Karpas-422 (cell line): ENCODE measurements around the gene PSMB3. TPM values are rescaled to one million over a fixed set of nuclear protein-coding genes. Genes with fewer than 3 reads are reported as not detected.
"Not testable (repeated sequence)": the region's sequence is repeated elsewhere in the genome, so short reads cannot be mapped to it uniquely, and the experiment has no call there.

Source experiments
- DNase-seq: peaks from one replicate; pipeline ENCODE4 v3.0.0-alpha.2; 2015
- H2AFZ ChIP-seq: fragments of 200-600 bp; sonication (generic); 2 replicates; pipeline ENCODE4 v1.6.1; 2014; ENCODE audit warnings: antibody characterized with exemption, low read length, mixed read lengths
- H3K27ac ChIP-seq: fragments of 200-600 bp; sonication (generic); 2 replicates; pipeline ENCODE4 v1.5.1; 2014; ENCODE audit warnings: mild to moderate bottlenecking, low read length, moderate library complexity
- H3K27me3 ChIP-seq: fragments of 200-600 bp; sonication (generic); 2 replicates; pipeline ENCODE4 v1.6.1; 2014; ENCODE audit warnings: low read length, mixed read lengths
- H3K36me3 ChIP-seq: fragments of 200-600 bp; sonication (generic); 2 replicates; pipeline ENCODE4 v1.6.1; 2014; ENCODE audit warnings: low read length, mixed read lengths; ENCODE audit not compliant: insufficient read depth
- H3K4me1 ChIP-seq: fragments of 200-600 bp; sonication (generic); 2 replicates; pipeline ENCODE4 v1.6.1; 2014; ENCODE audit warnings: mild to moderate bottlenecking, low read length, mixed read lengths
- H3K4me2 ChIP-seq: fragments of 200-600 bp; sonication (generic); 2 replicates; pipeline ENCODE4 v1.6.1; 2014; ENCODE audit warnings: low read length, low read depth, mild to moderate bottlenecking; ENCODE audit not compliant: poor library complexity, severe bottlenecking
- H3K4me3 ChIP-seq: fragments of 200-600 bp; sonication (generic); 2 replicates; pipeline ENCODE4 v1.5.1; 2014; ENCODE audit warnings: mild to moderate bottlenecking, antibody characterized with exemption, low read length, mixed read lengths
- H3K79me2 ChIP-seq: fragments of 200-600 bp; sonication (generic); 2 replicates; pipeline ENCODE4 v1.6.1; 2014; ENCODE audit warnings: mild to moderate bottlenecking, low read length, mixed read lengths
- H3K9ac ChIP-seq: fragments of 200-600 bp; sonication (generic); 2 replicates; pipeline ENCODE4 v1.6.0; 2014; ENCODE audit warnings: low read length
- H3K9me2 ChIP-seq: fragments of 200-600 bp; sonication (generic), shearing (Covaris generic); replicated peaks from 2 replicates; pipeline ENCODE4 v1.6.0; 2014; ENCODE audit warnings: mild to moderate bottlenecking, low read length, moderate library complexity; ENCODE audit not compliant: insufficient read depth
- H3K9me3 ChIP-seq: fragments of 300-700, 200-600 bp; sonication (generic); 2 replicates; pipeline ENCODE4 v1.6.1; 2014; ENCODE audit warnings: low read length, mixed read lengths
- H4K20me1 ChIP-seq: fragments of 200-600 bp; sonication (generic); 2 replicates; pipeline ENCODE4 v1.6.1; 2014; ENCODE audit warnings: mild to moderate bottlenecking, antibody characterized with exemption, low read length, low read depth; ENCODE audit not compliant: insufficient read depth
- total RNA-seq: library from RNA; depleted of rRNA; stranded (reverse); fragments of >200 nt; shearing (Covaris generic); gene quantifications from 2 replicates; pipeline ENCODE4 v1.2.3, GENCODE V29; 2014; ENCODE audit warnings: low replicate concordance

PSMB3 gene
- total RNA-seq, 1 experiment from 2014 or later, result 277 TPM

DNA sequence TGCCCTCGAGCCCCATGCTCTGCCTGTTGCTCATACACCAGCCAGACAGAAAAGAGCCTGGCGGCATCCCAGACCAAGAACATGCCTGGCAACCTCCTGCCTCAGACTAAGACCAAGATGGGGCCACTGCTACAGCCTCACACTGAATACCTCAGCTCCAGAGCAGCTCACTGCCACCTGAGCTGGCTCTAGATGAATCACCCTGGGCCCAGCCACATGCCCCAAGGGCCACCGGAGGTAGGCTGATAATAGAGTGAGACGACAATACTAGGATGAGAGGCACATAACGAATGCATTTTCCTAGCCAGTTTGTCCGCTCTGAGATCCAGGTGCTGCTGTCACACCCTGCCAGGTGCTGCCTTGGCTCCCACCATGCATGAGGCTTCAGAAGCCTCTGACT lies 33.8 kb downstream of the PSMB3 start:
- no peak overlapping the region for H3K4me2 ChIP-seq
- DNase-seq, result no peak
- no peaks in the 10 kb centered on the region for H4K20me1 ChIP-seq
- peaks cover 24% of the 10 kb centered on the region for H3K79me2 ChIP-seq
- H3K36me3 ChIP-seq, result peaks cover 11% of the 10 kb centered on the region; the same call in 1 of the 2 replicates
- H3K9me2 ChIP-seq, result no peaks in the 10 kb centered on the region
- H3K27me3 ChIP-seq, result no peaks in the 10 kb centered on the region
- no peak overlapping the region for H3K4me3 ChIP-seq
- H3K9ac ChIP-seq, result no peak overlapping the region
- no peak overlapping the region for H2AFZ ChIP-seq
- H3K27ac ChIP-seq, result no peak overlapping the region
- no peaks in the 10 kb centered on the region for H3K4me1 ChIP-seq
- no peaks in the 10 kb centered on the region for H3K9me3 ChIP-seq

DNA sequence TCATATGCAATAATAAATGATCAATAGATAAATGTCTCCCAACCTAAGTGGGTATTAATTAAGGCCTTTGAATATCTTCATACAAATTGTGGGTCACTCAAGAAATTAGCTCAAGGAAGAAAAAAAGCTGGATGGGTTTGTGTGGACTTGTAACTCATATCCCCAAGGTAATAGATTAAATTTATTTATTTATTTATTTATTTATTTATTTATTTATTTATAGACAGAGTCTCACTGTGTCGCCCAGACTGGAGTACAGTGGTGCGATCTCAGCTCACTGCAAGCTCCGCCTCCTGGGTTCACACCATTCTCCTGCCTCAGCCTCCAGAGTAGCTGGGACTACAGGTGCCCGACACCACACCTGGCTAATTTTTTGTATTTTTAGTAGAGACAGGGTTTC lies 35.5 kb downstream of the PSMB3 start:
- H3K4me2 ChIP-seq, H3K27ac ChIP-seq, H2AFZ ChIP-seq, DNase-seq, H4K20me1 ChIP-seq, H3K9me3 ChIP-seq, H3K4me1 ChIP-seq, H3K9ac ChIP-seq, H3K27me3 ChIP-seq, H3K4me3 ChIP-seq, H3K9me2 ChIP-seq: not testable (repeated sequence)
- Histone ChIP-seq H3K79me2 (peaks cover 35% of the 10 kb centered on the region), H3K36me3 (peaks cover 18% of the 10 kb centered on the region; the same call in 1 of the 2 replicates)

DNA sequence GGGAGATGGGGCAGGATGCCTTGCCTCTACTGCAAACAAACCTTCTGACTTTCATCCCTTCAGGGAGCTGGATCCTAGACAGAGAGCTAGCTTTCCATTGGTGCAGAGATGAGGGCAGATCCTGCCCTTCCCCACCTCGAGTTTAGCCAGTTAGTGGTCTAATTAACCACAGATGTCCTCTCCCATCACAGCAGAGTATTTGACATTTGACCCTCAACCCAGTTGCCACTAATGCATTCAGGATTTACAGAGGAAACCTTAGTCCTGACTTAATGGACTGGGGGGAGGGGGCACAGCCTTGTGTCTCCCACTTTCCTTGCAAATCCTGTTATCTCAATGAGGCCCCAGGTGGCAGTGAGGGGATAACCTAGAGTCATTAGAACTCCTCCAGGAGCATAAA lies 36.6 kb downstream of the PSMB3 start:
- no peaks in the 10 kb centered on the region for H4K20me1 ChIP-seq
- no peak overlapping the region for H2AFZ ChIP-seq
- H3K4me2 ChIP-seq, result no peak overlapping the region
- H3K4me3 ChIP-seq, result no peak overlapping the region
- no peak overlapping the region for H3K27ac ChIP-seq
- no peaks in the 10 kb centered on the region for H3K27me3 ChIP-seq
- no peak overlapping the region for H3K9ac ChIP-seq
- no peak for DNase-seq
- no peaks in the 10 kb centered on the region for H3K4me1 ChIP-seq
- H3K36me3 ChIP-seq, result peaks cover 18% of the 10 kb centered on the region; the same call in 1 of the 2 replicates
- no peaks in the 10 kb centered on the region for H3K9me2 ChIP-seq
- H3K9me3 ChIP-seq, result no peaks in the 10 kb centered on the region
- H3K79me2 ChIP-seq, result peaks cover 43% of the 10 kb centered on the region

DNA sequence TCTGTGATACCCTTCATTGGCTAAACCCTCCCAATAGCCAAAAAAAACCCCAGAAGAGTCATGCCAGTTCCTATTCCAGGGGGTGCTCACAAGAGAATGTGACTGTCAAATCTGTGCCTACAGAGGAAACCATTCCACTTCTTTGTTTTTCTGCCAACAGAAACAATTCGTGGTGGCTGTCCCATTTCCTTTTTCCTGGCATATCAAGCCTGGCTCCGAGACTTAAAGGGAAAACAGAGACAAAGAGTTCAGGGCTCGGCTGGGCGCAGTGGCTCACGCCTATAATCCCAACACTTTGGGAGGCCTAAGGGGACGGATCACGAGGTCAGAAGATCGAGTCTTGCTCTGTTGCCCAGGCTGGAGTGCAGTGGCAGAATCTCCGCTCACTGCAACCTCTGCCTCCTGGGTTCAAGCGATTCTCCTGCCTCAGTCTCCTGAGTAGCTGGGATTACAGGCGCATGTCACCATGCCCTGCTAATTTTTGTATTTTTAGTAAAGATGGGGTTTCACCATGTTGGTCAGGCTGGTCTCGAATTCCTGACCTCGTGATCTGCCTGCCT lies 37.7 kb downstream of the PSMB3 start:
- not testable (repeated sequence) for H3K27me3 ChIP-seq, H3K27ac ChIP-seq

DNA sequence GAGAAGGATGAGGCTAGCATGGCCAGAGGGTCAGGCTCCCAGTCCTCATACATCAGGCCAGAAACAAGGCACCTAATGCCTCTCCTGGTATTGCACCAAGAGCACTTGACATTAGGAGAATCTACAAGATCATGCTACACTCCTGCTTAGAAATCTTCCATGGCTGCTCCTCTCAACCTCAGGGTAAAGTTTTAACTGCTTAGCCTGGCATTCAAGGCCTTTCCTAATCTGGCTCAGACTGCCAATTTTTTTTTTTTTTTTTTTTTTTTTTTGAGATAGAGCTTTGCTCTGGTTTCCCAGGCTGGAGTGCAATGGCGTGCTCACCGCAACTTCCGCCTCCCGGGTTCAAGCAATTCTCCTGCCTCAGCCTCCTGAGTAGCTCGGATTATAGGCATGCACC lies 38.6 kb downstream of the PSMB3 start:
- H4K20me1 ChIP-seq, result no peaks in the 10 kb centered on the region
- no peak overlapping the region for H3K9ac ChIP-seq
- H3K4me2 ChIP-seq, result no peak overlapping the region
- no peak overlapping the region for H2AFZ ChIP-seq
- H3K36me3 ChIP-seq, result peaks cover 12% of the 10 kb centered on the region; the same call in 1 of the 2 replicates
- H3K27me3 ChIP-seq, result no peaks in the 10 kb centered on the region
- no peak overlapping the region for H3K27ac ChIP-seq
- no peaks in the 10 kb centered on the region for H3K9me2 ChIP-seq
- H3K79me2 ChIP-seq, result peaks cover 61% of the 10 kb centered on the region
- H3K4me3 ChIP-seq, result no peak overlapping the region
- H3K4me1 ChIP-seq, result no peaks in the 10 kb centered on the region
- DNase-seq, result no peak
- H3K9me3 ChIP-seq, result no peaks in the 10 kb centered on the region

More for the DNA sequence above, 37.7 kb downstream of the PSMB3 start:
- not testable (repeated sequence) for H3K9me2 ChIP-seq, H3K4me3 ChIP-seq, H4K20me1 ChIP-seq, H3K9me3 ChIP-seq, H2AFZ ChIP-seq, H3K4me1 ChIP-seq, H3K4me2 ChIP-seq, H3K9ac ChIP-seq, DNase-seq
- peaks cover 51% of the 10 kb centered on the region for H3K79me2 ChIP-seq
- H3K36me3 ChIP-seq, result peaks cover 16% of the 10 kb centered on the region; the same call in 1 of the 2 replicates

DNA sequence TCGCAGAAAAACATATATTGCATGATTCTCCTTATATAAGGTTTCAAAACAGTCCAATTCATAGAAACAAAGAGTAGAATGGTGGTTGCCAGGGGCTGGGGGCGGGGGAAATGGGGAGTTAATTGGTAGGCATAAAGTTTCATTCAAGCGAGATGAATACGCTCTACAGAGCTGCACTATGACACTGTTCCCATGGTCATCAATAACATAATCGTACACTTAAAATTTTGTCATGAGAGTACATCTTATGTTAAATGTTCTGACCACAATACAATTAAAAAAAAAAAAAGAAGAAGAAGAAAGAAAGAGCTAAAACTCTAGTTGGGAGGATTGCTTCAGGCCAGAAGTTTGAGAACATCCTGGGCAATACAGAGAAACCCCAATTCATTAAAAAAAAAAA lies 41.7 kb downstream of the PSMB3 start:
- H2AFZ ChIP-seq, result no peak overlapping the region
- H3K9me2 ChIP-seq, result no peaks in the 10 kb centered on the region
- no peak overlapping the region for H3K9ac ChIP-seq
- no peak overlapping the region for H3K27ac ChIP-seq
- no peak for DNase-seq
- H3K4me1 ChIP-seq, result peaks cover 17% of the 10 kb centered on the region
- H3K4me2 ChIP-seq, result no peak overlapping the region
- H4K20me1 ChIP-seq, result 0 out of 2 replicates have a peak, but pooled peaks cover 4% of the 10 kb centered on the region
- H3K36me3 ChIP-seq, result peaks cover 7% of the 10 kb centered on the region; the same call in 1 of the 2 replicates
- H3K4me3 ChIP-seq, result no peak overlapping the region
- H3K9me3 ChIP-seq, result no peaks in the 10 kb centered on the region
- H3K79me2 ChIP-seq, result peaks cover 85% of the 10 kb centered on the region
- H3K27me3 ChIP-seq, result no peaks in the 10 kb centered on the region

DNA sequence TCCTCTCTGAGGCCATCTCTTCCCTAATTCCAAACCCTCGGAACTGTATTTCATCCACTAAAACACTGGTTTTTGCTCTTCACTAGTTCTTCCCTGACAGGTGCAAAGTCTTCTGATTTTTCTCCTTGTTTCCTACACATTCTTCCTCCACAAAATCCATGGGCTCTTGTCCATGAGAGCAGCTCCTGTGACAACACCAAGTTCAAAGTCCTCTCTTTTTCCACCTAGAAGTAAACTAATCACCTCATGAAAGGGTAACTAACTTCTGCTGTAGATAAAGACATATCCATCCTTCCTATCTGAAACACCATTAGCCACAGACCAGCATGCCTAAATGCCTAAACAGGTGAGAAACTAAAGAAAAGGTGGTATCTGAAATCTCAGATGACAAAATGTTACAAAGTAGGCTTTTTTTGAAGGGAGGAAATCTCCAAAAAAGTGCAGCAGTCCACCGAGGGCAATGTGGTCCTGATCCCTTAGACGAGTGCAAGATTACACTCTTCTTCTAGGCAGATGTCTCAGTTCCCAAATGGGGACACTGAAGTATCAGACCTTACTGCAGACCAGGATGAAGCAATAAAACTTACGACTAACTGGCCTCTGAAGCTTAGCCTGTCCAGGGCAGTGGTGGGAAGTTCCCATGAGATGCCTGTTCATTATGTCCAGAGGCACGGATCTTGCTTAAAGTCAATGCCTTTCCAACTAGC lies 44.1 kb downstream of the PSMB3 start:
- Histone ChIP-seq H3K79me2 (peaks cover 68% of the 10 kb centered on the region), H3K4me3 (no peak overlapping the region), H3K9ac (no peak overlapping the region)

DNA sequence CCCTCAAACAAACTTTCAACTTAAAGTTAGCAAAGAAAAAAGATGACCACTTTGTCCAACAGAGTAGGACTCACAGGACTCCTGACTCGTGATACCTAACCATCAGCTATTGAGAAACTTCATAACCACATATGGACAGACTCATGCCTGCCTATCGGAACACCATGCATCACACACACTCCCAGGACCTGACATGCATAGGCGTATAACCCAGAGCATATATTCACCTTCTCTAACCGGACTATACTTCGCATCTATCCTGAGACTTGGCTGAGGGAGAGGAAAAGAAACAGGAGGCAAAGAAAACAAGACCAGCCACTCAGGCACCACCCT lies 44.6 kb downstream of the PSMB3 start:
- H3K4me1 ChIP-seq, result peaks cover 23% of the 10 kb centered on the region
- no peaks in the 10 kb centered on the region for H3K27me3 ChIP-seq
- H3K9me3 ChIP-seq, result no peaks in the 10 kb centered on the region
- DNase-seq, result no peak
- H3K27ac ChIP-seq, result no peak overlapping the region
- H2AFZ ChIP-seq, result no peak overlapping the region
- H3K36me3 ChIP-seq, result peaks cover 15% of the 10 kb centered on the region; the same call in 1 of the 2 replicates
- H3K4me3 ChIP-seq, result 0 out of 2 replicates have a peak overlapping the region, but pooled peaks have one; percentile 77
- peak overlapping the region; percentile 85 for H3K4me2 ChIP-seq
- H3K9me2 ChIP-seq, result no peaks in the 10 kb centered on the region
- H4K20me1 ChIP-seq, result 0 out of 2 replicates have a peak, but pooled peaks cover 4% of the 10 kb centered on the region
- peaks cover 65% of the 10 kb centered on the region for H3K79me2 ChIP-seq
- H3K9ac ChIP-seq, result peak overlapping the region; percentile 98

More for the DNA sequence above, 44.1 kb downstream of the PSMB3 start:
- peaks cover 23% of the 10 kb centered on the region for H3K4me1 ChIP-seq
- H2AFZ ChIP-seq, result no peak overlapping the region
- no peaks in the 10 kb centered on the region for H3K27me3 ChIP-seq
- H4K20me1 ChIP-seq, result 0 out of 2 replicates have a peak, but pooled peaks cover 4% of the 10 kb centered on the region
- DNase-seq, result no peak
- peak overlapping the region; percentile 85 for H3K4me2 ChIP-seq
- peaks cover 14% of the 10 kb centered on the region; the same call in 1 of the 2 replicates for H3K36me3 ChIP-seq
- H3K27ac ChIP-seq, result no peak overlapping the region
- H3K9me3 ChIP-seq, result no peaks in the 10 kb centered on the region
- no peaks in the 10 kb centered on the region for H3K9me2 ChIP-seq
